ENCODE data around the gene CHRNA7. TPM values are rescaled to one million over a fixed set of nuclear protein-coding genes. Genes with fewer than 3 reads are reported as not detected.

The CHRNA7 gene
- total and polyA plus RNA-seq, 9 of the 15 experiments (the other 6 are each of a cell fraction or from before 2014, with no cell fraction given) = 0.04 TPM; not detected in 8

DNA sequence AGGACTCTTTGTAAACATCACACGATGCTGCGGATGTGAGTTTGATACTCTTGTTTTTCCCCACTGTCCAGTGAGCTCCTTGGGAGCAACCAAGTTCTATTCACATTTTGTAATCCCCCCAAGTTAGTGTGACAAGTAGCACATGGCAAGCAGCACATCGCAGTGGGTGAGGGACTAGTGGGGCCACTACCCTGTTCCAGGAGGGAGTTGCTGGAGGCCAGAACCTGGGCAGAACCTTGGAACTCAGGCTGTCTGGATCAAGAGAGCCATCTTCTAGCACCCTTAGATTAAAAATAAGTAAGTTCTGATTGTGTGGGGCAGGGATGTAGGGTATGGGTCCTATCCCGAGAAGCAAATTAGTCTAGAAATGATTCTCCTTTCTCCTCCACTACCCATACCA lies 91.7 kb downstream of the CHRNA7 start:
- ATAC-seq = no peak
- TF ChIP-seq CBX2 (IDR thresholded peaks at IDR 0.05; ENCODE audit: insufficient read depth, low read length, poor library complexity, severe bottlenecking) = no peak
- TF ChIP-seq ZNF830 (CRISPR knock-in tag; IDR thresholded peaks at IDR 0.05) = no peak
- 4% methylated on average over 4 of the region's 4 CpGs for WGBS (ENCODE audit: insufficient coverage, low coverage, missing lambda C conversion rate)

DNA sequence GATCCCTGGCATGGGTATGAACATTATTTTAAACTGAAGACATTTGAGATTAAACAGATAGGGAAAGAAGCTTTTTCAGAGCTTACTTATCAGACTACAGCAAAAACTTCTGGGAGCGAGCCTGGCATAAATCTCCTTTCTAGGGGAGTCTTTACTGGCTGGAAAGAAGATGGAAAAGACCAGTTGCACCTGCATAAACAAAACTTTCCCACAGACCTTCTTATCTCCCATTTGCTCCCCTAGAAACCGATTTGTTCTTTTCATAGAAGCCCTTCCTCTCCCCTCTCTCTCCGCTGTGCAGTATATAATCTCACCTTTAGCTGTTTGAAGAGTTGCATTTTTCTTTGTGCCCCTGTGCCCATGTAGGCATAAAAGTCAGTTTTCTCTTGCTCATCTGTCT lies 93.2 kb downstream of the CHRNA7 start:
- 0% methylated on average over 3 of the region's 3 CpGs for WGBS (ENCODE audit: insufficient coverage, low coverage, missing lambda C conversion rate)
- Histone ChIP-seq H3K4me1 (replicated peaks in 1 of 2; ENCODE audit: control insufficient read depth in 2 of 2, insufficient read depth in 2 of 2, low read length in 2 of 2) (no peaks in the 10 kb centered on the region), H3K9me1 (ENCODE audit: control insufficient read depth, insufficient read depth, low read length) (no peaks in the 10 kb centered on the region), H3K27ac (ENCODE audit: extremely low read depth, low read depth, low read length) (no peak overlapping the region), H3K27me3 (ENCODE audit: control insufficient read depth in 2 of 2, insufficient read depth in 2 of 2, low read length in 2 of 2) (peaks cover 0 to 7% of the 10 kb centered on the region in 2 experiments; a peak in 1 of 5 replicates), H3K9me3 (replicated peaks; ENCODE audit: control insufficient read depth, insufficient read depth, low read depth, low read length) (no peaks in the 10 kb centered on the region), H3K79me2 (ENCODE audit: control insufficient read depth, insufficient read depth, low read length) (no peaks in the 10 kb centered on the region), H3K9ac (ENCODE audit: insufficient read depth in 1 of 2, low read depth in 2 of 2, low read length in 2 of 2) (no peak overlapping the region), H3K36me3 (ENCODE audit: control insufficient read depth, insufficient read depth, low read length) (no peaks in the 10 kb centered on the region), H2AFZ (ENCODE audit: low read depth, low read length) (no peak overlapping the region), H4K20me1 (replicated peaks; ENCODE audit: control insufficient read depth, insufficient read depth, low read length) (no peaks in the 10 kb centered on the region), H3K4me3 (no peak overlapping the region), H3K4me2 (ENCODE audit: insufficient read depth, low read length) (no peak overlapping the region)
- FAIRE-seq = no peak
- ChIA-PET POLR2A (interaction anchor here (0.7 kb wide), 1 partner anchor 29 kb away, joined by 3 read pairs; no protein-coding TSS in a partner anchor), CTCF (ENCODE audit: low intra/inter-chr PET ratio) (no interaction called here)
- no peak for ATAC-seq
- no peak for DNase-seq (ENCODE audit: extremely low read depth in 1 of 4, low spot score in 3 of 4)
- in situ Hi-C loops (cut with MboI) (no loop called here), intact Hi-C loops (cut with micrococcal nuclease) (no loop called here)
- no TSS peak for BruUV-seq (replicated peaks)
- no peak for TF ChIP-seq RFX7 (CRISPR knock-in tag; IDR thresholded peaks at IDR 0.05)
- no peak for TF ChIP-seq ZNF584 (CRISPR knock-in tag; IDR thresholded peaks at IDR 0.05; ENCODE audit: low read depth)
- TF ChIP-seq, protein P1, sequence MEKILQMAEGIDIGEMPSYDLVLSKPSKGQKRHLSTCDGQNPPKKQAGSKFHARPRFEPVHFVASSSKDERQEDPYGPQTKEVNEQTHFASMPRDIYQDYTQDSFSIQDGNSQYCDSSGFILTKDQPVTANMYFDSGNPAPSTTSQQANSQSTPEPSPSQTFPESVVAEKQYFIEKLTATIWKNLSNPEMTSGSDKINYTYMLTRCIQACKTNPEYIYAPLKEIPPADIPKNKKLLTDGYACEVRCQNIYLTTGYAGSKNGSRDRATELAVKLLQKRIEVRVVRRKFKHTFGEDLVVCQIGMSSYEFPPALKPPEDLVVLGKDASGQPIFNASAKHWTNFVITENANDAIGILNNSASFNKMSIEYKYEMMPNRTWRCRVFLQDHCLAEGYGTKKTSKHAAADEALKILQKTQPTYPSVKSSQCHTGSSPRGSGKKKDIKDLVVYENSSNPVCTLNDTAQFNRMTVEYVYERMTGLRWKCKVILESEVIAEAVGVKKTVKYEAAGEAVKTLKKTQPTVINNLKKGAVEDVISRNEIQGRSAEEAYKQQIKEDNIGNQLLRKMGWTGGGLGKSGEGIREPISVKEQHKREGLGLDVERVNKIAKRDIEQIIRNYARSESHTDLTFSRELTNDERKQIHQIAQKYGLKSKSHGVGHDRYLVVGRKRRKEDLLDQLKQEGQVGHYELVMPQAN (IDR thresholded peaks at IDR 0.05; ENCODE audit: borderline replicate concordance) = no peak
- TF ChIP-seq, protein P2, sequence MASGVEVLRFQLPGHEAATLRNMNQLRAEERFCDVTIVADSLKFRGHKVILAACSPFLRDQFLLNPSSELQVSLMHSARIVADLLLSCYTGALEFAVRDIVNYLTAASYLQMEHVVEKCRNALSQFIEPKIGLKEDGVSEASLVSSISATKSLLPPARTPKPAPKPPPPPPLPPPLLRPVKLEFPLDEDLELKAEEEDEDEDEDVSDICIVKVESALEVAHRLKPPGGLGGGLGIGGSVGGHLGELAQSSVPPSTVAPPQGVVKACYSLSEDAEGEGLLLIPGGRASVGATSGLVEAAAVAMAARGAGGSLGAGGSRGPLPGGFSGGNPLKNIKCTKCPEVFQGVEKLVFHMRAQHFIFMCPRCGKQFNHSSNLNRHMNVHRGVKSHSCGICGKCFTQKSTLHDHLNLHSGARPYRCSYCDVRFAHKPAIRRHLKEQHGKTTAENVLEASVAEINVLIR (CRISPR knock-in tag; IDR thresholded peaks at IDR 0.05) = no peak
- TF ChIP-seq LARP7 (IDR thresholded peaks at IDR 0.05) = no peak
- TF ChIP-seq RBM34 (IDR thresholded peaks at IDR 0.05; ENCODE audit: borderline replicate concordance, insufficient read depth, low read length) = no peak
- TF ChIP-seq, protein P3, sequence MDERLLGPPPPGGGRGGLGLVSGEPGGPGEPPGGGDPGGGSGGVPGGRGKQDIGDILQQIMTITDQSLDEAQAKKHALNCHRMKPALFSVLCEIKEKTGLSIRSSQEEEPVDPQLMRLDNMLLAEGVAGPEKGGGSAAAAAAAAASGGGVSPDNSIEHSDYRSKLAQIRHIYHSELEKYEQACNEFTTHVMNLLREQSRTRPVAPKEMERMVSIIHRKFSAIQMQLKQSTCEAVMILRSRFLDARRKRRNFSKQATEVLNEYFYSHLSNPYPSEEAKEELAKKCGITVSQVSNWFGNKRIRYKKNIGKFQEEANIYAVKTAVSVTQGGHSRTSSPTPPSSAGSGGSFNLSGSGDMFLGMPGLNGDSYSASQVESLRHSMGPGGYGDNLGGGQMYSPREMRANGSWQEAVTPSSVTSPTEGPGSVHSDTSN (CRISPR knock-in tag; IDR thresholded peaks at IDR 0.05; ENCODE audit: low read depth) = no peak
- TF ChIP-seq, protein P3 (tag; conservative IDR thresholded peaks at IDR 0.05; ENCODE audit: low read depth) = no peak

More for the DNA sequence above, 91.7 kb downstream of the CHRNA7 start:
- Histone ChIP-seq H3K9me1 (ENCODE audit: control insufficient read depth, insufficient read depth, low read length) (no peaks in the 10 kb centered on the region), H3K27me3 (ENCODE audit: control insufficient read depth in 2 of 2, insufficient read depth in 2 of 2, low read length in 2 of 2) (peaks cover 0 to 12% of the 10 kb centered on the region in 2 experiments; a peak in 1 of 5 replicates), H3K9ac (ENCODE audit: insufficient read depth in 1 of 2, low read depth in 2 of 2, low read length in 2 of 2) (no peak overlapping the region), H3K9me3 (replicated peaks; ENCODE audit: control insufficient read depth, insufficient read depth, low read depth, low read length) (no peaks in the 10 kb centered on the region), H3K36me3 (ENCODE audit: control insufficient read depth, insufficient read depth, low read length) (no peaks in the 10 kb centered on the region), H2AFZ (ENCODE audit: low read depth, low read length) (no peak overlapping the region), H3K27ac (ENCODE audit: extremely low read depth, low read depth, low read length) (no peak overlapping the region), H3K4me3 (no peak overlapping the region), H4K20me1 (replicated peaks; ENCODE audit: control insufficient read depth, insufficient read depth, low read length) (no peaks in the 10 kb centered on the region), H3K4me1 (replicated peaks in 1 of 2; ENCODE audit: control insufficient read depth in 2 of 2, insufficient read depth in 2 of 2, low read length in 2 of 2) (no peaks in the 10 kb centered on the region), H3K79me2 (ENCODE audit: control insufficient read depth, insufficient read depth, low read length) (no peaks in the 10 kb centered on the region), H3K4me2 (ENCODE audit: insufficient read depth, low read length) (no peak overlapping the region)
- intact Hi-C loops (cut with micrococcal nuclease) (no loop called here), in situ Hi-C loops (cut with MboI) (no loop called here)
- ChIA-PET CTCF (ENCODE audit: low intra/inter-chr PET ratio) (no interaction called here), POLR2A (no interaction called here)
- BruUV-seq (replicated peaks) = no TSS peak
- DNase-seq (ENCODE audit: extremely low read depth in 1 of 4, low spot score in 3 of 4) (no peak), FAIRE-seq (no peak)

Data from K562 (cell line).